Peyer's patch (tissue), 4 donors: ENCODE measurements around the gene TTLL10.

Source experiments
- CTCF ChIP-seq, 6 experiments: fragments of 450-650 bp in 4 of 6; fragments of 200-600 bp in 2 of 6; sonication (generic) in 1 of 6; IDR thresholded peaks; one replicate each; pipeline ENCODE4 v1.5.1; 2017 to 2019; ENCODE audit warnings: antibody characterized with exemption in 6 of 6, mild to moderate bottlenecking in 3 of 6, moderate library complexity in 1 of 6
- POLR2A ChIP-seq, 2 donors: fragments of 450-650 bp; IDR thresholded peaks; one replicate each; pipeline ENCODE4 v1.5.1; 2017; ENCODE audit warnings: antibody characterized with exemption in 2 of 2, mild to moderate bottlenecking in 2 of 2, moderate library complexity in 2 of 2

- TF ChIP-seq CTCF (IDR thresholded peaks at IDR 0.05) (no peak), POLR2A (IDR thresholded peaks at IDR 0.05) (no peak)
Measured at GRCh38 chr1:1223891-1224290, 50.2 kb downstream of the TTLL10 start.
